GM19238 (cell line): ENCODE data around the gene TTLL4.
"Not testable (repeated sequence)": the region's sequence is repeated elsewhere in the genome, so short reads cannot be mapped to it uniquely, and the experiment has no call there.

ENCODE experiments used
- DNase-seq: peaks from one replicate; pipeline ENCODE4 v3.0.0; 2011; ENCODE audit warnings: low spot score; ENCODE audit not compliant: insufficient read length

The TTLL4 gene

GRCh38 chr2:218745160-218745558, 34.5 kb downstream of the TTLL4 start:
- DNase-seq, result no peak

GRCh38 chr2:218745559-218746469, 35.2 kb downstream of the TTLL4 start:
- DNase-seq, result no peak

- no peak for DNase-seq
These were observed 35.8 kb downstream of the TTLL4 start for GRCh38 chr2:218746470-218746795.

- DNase-seq, result no peak
These were observed 36.3 kb downstream of the TTLL4 start for GRCh38 chr2:218746960-218747359.

- DNase-seq, result no peak
These were observed 38.3 kb downstream of the TTLL4 start for GRCh38 chr2:218748741-218749441.

GRCh38 chr2:218754201-218754600, 43.6 kb downstream of the TTLL4 start:
- DNase-seq, result no peak

GRCh38 chr2:218754781-218755180, 44.1 kb downstream of the TTLL4 start:
- DNase-seq, result no peak

- no peak for DNase-seq
These were observed 44.5 kb downstream of the TTLL4 start for GRCh38 chr2:218755198-218755566.

- DNase-seq, result no peak
These were observed 45.2 kb downstream of the TTLL4 start for GRCh38 chr2:218755567-218756404.

- DNase-seq, result no peak
These were observed 46.2 kb downstream of the TTLL4 start for GRCh38 chr2:218756599-218757377.

- DNase-seq, result no peak
These were observed 51.2 kb downstream of the TTLL4 start for GRCh38 chr2:218761795-218762194.

GRCh38 chr2:218772759-218773158, 62.1 kb downstream of the TTLL4 start:
- not testable (repeated sequence) for DNase-seq

GRCh38 chr2:218773881-218774280, 63.2 kb downstream of the TTLL4 start:
- no peak for DNase-seq

GRCh38 chr2:218776488-218776887, 65.9 kb downstream of the TTLL4 start:
- no peak for DNase-seq

- no peak for DNase-seq
These were observed 66.8 kb downstream of the TTLL4 start for GRCh38 chr2:218777276-218777990.

GRCh38 chr2:218780046-218780445, 69.4 kb downstream of the TTLL4 start:
- DNase-seq, result no peak

GRCh38 chr2:218780851-218781690, 70.4 kb downstream of the TTLL4 start:
- DNase-seq, result no peak

GRCh38 chr2:218781691-218782527, 71.3 kb downstream of the TTLL4 start, which contains the start of gene CYP27A1:
CYP27A1 (plus strand) TSS chr2:218782147; CDS start chr2:218782183, 36 bp downstream.
- DNase-seq, result no peak

- no peak for DNase-seq
These were observed 71.9 kb downstream of the TTLL4 start for GRCh38 chr2:218782528-218782844.
